PC-3 (cell line): ENCODE measurements around the gene ANKS1B.

Source experiments
- EZH2 ChIP-seq: fragments of 300-600 bp; sonication (generic); IDR thresholded peaks from one replicate; pipeline ENCODE4 v1.6.1; 2017; ENCODE audit warnings: antibody characterized with exemption, mild to moderate bottlenecking, low read length; ENCODE audit not compliant: unreplicated experiment
- EZH2phosphoT487 ChIP-seq: fragments of 300-600 bp; sonication (generic); IDR thresholded peaks from 2 replicates; pipeline ENCODE4 v1.6.1; 2018; ENCODE audit warnings: mild to moderate bottlenecking, antibody characterized with exemption, low read length, borderline replicate concordance
- TF ChIP-seq, protein P1 (sequence below): fragments of 300-600 bp; sonication (generic); conservative IDR thresholded peaks from 2 replicates; pipeline ENCODE4 v1.5.1; 2017; ENCODE audit warnings: antibody characterized with exemption, low read depth, mild to moderate bottlenecking, low read length

DNA sequence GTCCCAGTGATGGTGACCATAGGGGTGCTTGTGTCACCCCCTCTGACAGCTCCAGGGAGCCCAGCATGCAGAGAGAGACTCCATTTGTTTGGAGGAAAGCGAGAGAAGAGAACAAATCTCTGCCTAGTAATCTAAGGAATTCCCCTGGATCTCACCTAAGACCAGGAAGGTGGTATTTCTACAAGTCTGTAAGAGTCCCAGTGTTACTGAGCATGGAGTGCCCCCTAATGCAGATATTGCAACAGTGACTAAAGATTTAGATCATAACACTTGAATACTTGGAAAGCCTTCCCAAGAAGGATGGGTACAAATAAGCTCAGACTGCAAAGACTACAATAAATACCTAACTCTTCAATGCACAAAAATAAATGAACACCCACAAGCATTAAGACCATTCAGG lies 697.6 kb downstream of the ANKS1B start:
- TF ChIP-seq, protein P1, sequence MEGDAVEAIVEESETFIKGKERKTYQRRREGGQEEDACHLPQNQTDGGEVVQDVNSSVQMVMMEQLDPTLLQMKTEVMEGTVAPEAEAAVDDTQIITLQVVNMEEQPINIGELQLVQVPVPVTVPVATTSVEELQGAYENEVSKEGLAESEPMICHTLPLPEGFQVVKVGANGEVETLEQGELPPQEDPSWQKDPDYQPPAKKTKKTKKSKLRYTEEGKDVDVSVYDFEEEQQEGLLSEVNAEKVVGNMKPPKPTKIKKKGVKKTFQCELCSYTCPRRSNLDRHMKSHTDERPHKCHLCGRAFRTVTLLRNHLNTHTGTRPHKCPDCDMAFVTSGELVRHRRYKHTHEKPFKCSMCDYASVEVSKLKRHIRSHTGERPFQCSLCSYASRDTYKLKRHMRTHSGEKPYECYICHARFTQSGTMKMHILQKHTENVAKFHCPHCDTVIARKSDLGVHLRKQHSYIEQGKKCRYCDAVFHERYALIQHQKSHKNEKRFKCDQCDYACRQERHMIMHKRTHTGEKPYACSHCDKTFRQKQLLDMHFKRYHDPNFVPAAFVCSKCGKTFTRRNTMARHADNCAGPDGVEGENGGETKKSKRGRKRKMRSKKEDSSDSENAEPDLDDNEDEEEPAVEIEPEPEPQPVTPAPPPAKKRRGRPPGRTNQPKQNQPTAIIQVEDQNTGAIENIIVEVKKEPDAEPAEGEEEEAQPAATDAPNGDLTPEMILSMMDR: no peak
- TF ChIP-seq EZH2phosphoT487 (no peak), EZH2 (no peak)
